Measurements from ENCODE around the gene AKAP6. TPM values are rescaled to one million over a fixed set of nuclear protein-coding genes. Genes with fewer than 3 reads are reported as not detected.
"Not testable (repeated sequence)": the region's sequence is repeated elsewhere in the genome, so short reads cannot be mapped to it uniquely, and the experiment has no call there.

The AKAP6 gene
- total RNA-seq, 1 donor from 2014 or later = 8.5 TPM

GRCh38 chr14:32458720-32459119 is 129.6 kb downstream of the AKAP6 start:
- Mint-ChIP-seq H3K27me3 (ENCODE audit: low read depth) (no peaks in the 10 kb centered on the region), H3K9me3 (peaks cover 25% of the 10 kb centered on the region), H3K4me1 (peaks cover 27% of the 10 kb centered on the region), H3K36me3 (peaks cover 22% of the 10 kb centered on the region), H3K4me3 (no peak overlapping the region), H3K27ac (peak overlapping the region; percentile 85)
- no peak for DNase-seq (ENCODE audit: low spot score in 2 of 2, unreplicated experiment in 2 of 2)
- no peak for TF ChIP-seq CTCF (IDR thresholded peaks at IDR 0.05; ENCODE audit: unreplicated experiment)

GRCh38 chr14:32460267-32460666 is 131.2 kb downstream of the AKAP6 start:
- Mint-ChIP-seq H3K4me3 (no peak overlapping the region), H3K27ac (no peak overlapping the region), H3K36me3 (peaks cover 27% of the 10 kb centered on the region), H3K27me3 (ENCODE audit: low read depth) (no peaks in the 10 kb centered on the region), H3K4me1 (peaks cover 21% of the 10 kb centered on the region), H3K9me3 (peaks cover 39% of the 10 kb centered on the region)
- DNase-seq (ENCODE audit: low spot score in 2 of 2, unreplicated experiment in 2 of 2) = no peak
- no peak for TF ChIP-seq CTCF (IDR thresholded peaks at IDR 0.05; ENCODE audit: unreplicated experiment)

DNA sequence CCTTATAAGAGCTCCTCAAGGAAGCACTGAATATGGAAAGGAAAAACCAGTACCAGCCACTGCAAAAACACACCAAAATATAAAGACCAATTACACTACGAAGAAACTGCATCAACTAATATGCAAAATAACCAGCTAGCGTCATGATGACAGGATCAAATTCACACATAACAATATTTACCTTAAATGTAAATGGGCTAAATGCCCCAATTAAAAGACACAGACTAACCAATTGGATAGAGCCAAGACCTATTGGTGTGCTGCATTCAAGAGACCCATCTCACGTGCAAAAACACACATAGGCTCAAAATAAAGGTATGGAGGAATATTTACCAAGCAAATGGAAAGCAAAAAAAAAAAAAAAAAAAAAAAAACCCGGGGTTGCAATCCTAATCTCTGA is 133.5 kb downstream of the AKAP6 start:
- not testable (repeated sequence) for H3K27me3 Mint-ChIP-seq (ENCODE audit: low read depth); H3K4me3 Mint-ChIP-seq; H3K27ac Mint-ChIP-seq; DNase-seq (ENCODE audit: low spot score in 2 of 2, unreplicated experiment in 2 of 2)
- Mint-ChIP-seq H3K4me1 (peaks cover 16% of the 10 kb centered on the region), H3K9me3 (peaks cover 45% of the 10 kb centered on the region), H3K36me3 (peaks cover 27% of the 10 kb centered on the region)

GRCh38 chr14:32468955-32469354 is 139.9 kb downstream of the AKAP6 start:
- H3K4me3 Mint-ChIP-seq = no peak overlapping the region
- no peak for TF ChIP-seq CTCF (IDR thresholded peaks at IDR 0.05; ENCODE audit: unreplicated experiment)
- no peak for DNase-seq (ENCODE audit: low spot score in 2 of 2, unreplicated experiment in 2 of 2)
- peaks cover 35% of the 10 kb centered on the region for H3K4me1 Mint-ChIP-seq
- peaks cover 3% of the 10 kb centered on the region for H3K36me3 Mint-ChIP-seq
- no peaks in the 10 kb centered on the region for H3K27me3 Mint-ChIP-seq (ENCODE audit: low read depth)
- H3K27ac Mint-ChIP-seq = no peak overlapping the region
- peaks cover 18% of the 10 kb centered on the region for H3K9me3 Mint-ChIP-seq

GRCh38 chr14:32469388-32470160 is 140.5 kb downstream of the AKAP6 start:
- Mint-ChIP-seq H3K4me3 (no peak overlapping the region), H3K4me1 (peaks cover 40% of the 10 kb centered on the region), H3K36me3 (peaks cover 3% of the 10 kb centered on the region), H3K27ac (no peak overlapping the region), H3K27me3 (ENCODE audit: low read depth) (no peaks in the 10 kb centered on the region), H3K9me3 (peaks cover 13% of the 10 kb centered on the region)
- no peak for DNase-seq (ENCODE audit: low spot score in 2 of 2, unreplicated experiment in 2 of 2)
- peak; percentile 64 for TF ChIP-seq CTCF (IDR thresholded peaks at IDR 0.05; ENCODE audit: unreplicated experiment)

DNA sequence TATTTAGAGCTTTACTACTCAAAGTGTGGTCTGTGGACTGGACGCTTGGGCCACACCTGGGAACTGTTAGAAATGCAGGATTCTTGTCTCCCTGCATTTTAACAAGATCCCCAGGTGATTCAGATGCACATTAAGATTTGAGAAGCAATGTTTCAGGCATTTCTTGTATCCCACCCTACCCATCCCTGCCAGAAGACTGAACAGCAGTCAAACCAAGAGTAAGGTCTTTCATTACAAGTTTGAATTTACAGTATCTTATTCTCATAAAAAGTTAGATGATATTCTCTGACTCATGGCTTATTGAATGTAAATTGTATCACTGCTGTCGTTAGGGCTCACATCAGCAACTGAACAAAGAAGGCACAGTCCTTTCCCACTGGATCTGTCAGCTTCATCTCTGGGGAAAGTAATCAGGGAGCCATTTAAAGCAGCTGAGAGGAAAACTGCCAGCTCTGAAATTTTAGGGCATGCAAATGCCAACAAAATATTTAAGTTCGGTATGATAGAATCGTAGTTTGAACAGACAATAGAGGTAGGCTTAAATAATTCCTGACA is 141.1 kb downstream of the AKAP6 start:
- Mint-ChIP-seq H3K27me3 (ENCODE audit: low read depth) (no peaks in the 10 kb centered on the region), H3K4me1 (peaks cover 47% of the 10 kb centered on the region), H3K4me3 (no peak overlapping the region), H3K36me3 (no peaks in the 10 kb centered on the region), H3K9me3 (peaks cover 7% of the 10 kb centered on the region), H3K27ac (no peak overlapping the region)
- no peak for TF ChIP-seq CTCF (IDR thresholded peaks at IDR 0.05; ENCODE audit: unreplicated experiment)
- DNase-seq (ENCODE audit: low spot score in 2 of 2, unreplicated experiment in 2 of 2) = no peak

Measured in mesothelial cell of epicardium (in vitro differentiated cells).